Activated T-helper 1 cell treated with anti-CD3 and anti-CD28 coated beads, Interleukin-2, amount 50 U/mL, for 16 hours (primary cell): ENCODE results near the gene ABLIM2.
"Not testable (repeated sequence)": the region's sequence is repeated elsewhere in the genome, so short reads cannot be mapped to it uniquely, and the experiment has no call there.

Source experiments
- DNase-seq, 2 donors: peaks; one replicate each; pipeline ENCODE4 v3.0.0-alpha.2; 2020; ENCODE audit warnings: low read depth in 1 of 2, low spot score in 1 of 2

Gene ABLIM2

GRCh38 chr4:7918187-7918586, 240.4 kb downstream of the ABLIM2 start:
- DNase-seq = not testable (repeated sequence)

GRCh38 chr4:7917669-7918068, 240.9 kb downstream of the ABLIM2 start:
- no peak for DNase-seq

GRCh38 chr4:7915875-7916242, 242.8 kb downstream of the ABLIM2 start:
- DNase-seq = no peak
